ENCODE data around the gene UTP25.

Gene UTP25

GRCh38 chr1:209862391-209863356 is 34.9 kb downstream of the UTP25 start:
- Mint-ChIP-seq H3K27me3 (peaks cover 23 to 25% of the 10 kb centered on the region in 2 donors), H3K27ac (no peak overlapping the region), H3K4me1 (peaks cover 0 to 3% of the 10 kb centered on the region in 2 donors), H3K9me3 (peaks cover 4 to 6% of the 10 kb centered on the region in 2 donors), H3K4me3 (no peak overlapping the region), H3K36me3 (peaks cover 6 to 10% of the 10 kb centered on the region in 2 donors)
- ATAC-seq (replicated peaks) (no peak), DNase-seq (no peak)

- Mint-ChIP-seq H3K4me3 (no peak overlapping the region), H3K9me3 (peaks cover 4 to 6% of the 10 kb centered on the region in 2 donors), H3K27ac (no peak overlapping the region), H3K27me3 (peaks cover 24 to 27% of the 10 kb centered on the region in 2 donors), H3K4me1 (peaks cover 0 to 3% of the 10 kb centered on the region in 2 donors), H3K36me3 (peaks cover 0 to 3% of the 10 kb centered on the region in 2 donors)
- ATAC-seq (replicated peaks) = no peak
- DNase-seq = no peak
Measured at GRCh38 chr1:209863766-209864485, 36.2 kb downstream of the UTP25 start.

GRCh38 chr1:209866201-209866600 is 38.4 kb downstream of the UTP25 start:
- H3K4me1 Mint-ChIP-seq = peaks cover 0 to 1% of the 10 kb centered on the region in 2 donors
- peaks cover 34 to 35% of the 10 kb centered on the region in 2 donors for H3K27me3 Mint-ChIP-seq
- H3K36me3 Mint-ChIP-seq = peaks cover 0 to 3% of the 10 kb centered on the region in 2 donors
- DNase-seq = no peak
- H3K27ac Mint-ChIP-seq = no peak overlapping the region
- H3K9me3 Mint-ChIP-seq = peaks cover 4 to 6% of the 10 kb centered on the region in 2 donors
- no peak for ATAC-seq (replicated peaks)
- no peak overlapping the region for H3K4me3 Mint-ChIP-seq

- Mint-ChIP-seq H3K27me3 (peaks cover 26 to 34% of the 10 kb centered on the region in 2 donors), H3K4me1 (peaks cover 0 to 1% of the 10 kb centered on the region in 2 donors), H3K27ac (no peak overlapping the region), H3K9me3 (peaks cover 4 to 6% of the 10 kb centered on the region in 2 donors), H3K4me3 (no peak overlapping the region), H3K36me3 (peaks cover 0 to 3% of the 10 kb centered on the region in 2 donors)
- ATAC-seq (replicated peaks) (no peak), DNase-seq (no peak)
Measured at GRCh38 chr1:209869291-209870149, 41.7 kb downstream of the UTP25 start.

GRCh38 chr1:209870151-209870831 is 42.5 kb downstream of the UTP25 start:
- Mint-ChIP-seq H3K27ac (no peak overlapping the region), H3K4me3 (no peak overlapping the region), H3K27me3 (peaks cover 30% of the 10 kb centered on the region in 2 donors), H3K4me1 (peaks cover 0 to 1% of the 10 kb centered on the region in 2 donors), H3K9me3 (peaks cover 4 to 6% of the 10 kb centered on the region in 2 donors), H3K36me3 (peaks cover 0 to 3% of the 10 kb centered on the region in 2 donors)
- ATAC-seq (replicated peaks) = no peak
- no peak for DNase-seq

GRCh38 chr1:209871006-209871405 is 43.2 kb downstream of the UTP25 start:
- ATAC-seq (replicated peaks) = no peak
- Mint-ChIP-seq H3K9me3 (peaks cover 4 to 6% of the 10 kb centered on the region in 2 donors), H3K4me1 (peaks cover 0 to 1% of the 10 kb centered on the region in 2 donors), H3K27ac (no peak overlapping the region), H3K27me3 (peaks cover 29 to 30% of the 10 kb centered on the region in 2 donors), H3K36me3 (peaks cover 0 to 3% of the 10 kb centered on the region in 2 donors), H3K4me3 (no peak overlapping the region)
- no peak for DNase-seq

GRCh38 chr1:209871430-209871829 is 43.7 kb downstream of the UTP25 start:
- Mint-ChIP-seq H3K27me3 (peaks cover 26 to 30% of the 10 kb centered on the region in 2 donors), H3K27ac (no peak overlapping the region), H3K36me3 (peaks cover 0 to 3% of the 10 kb centered on the region in 2 donors), H3K4me3 (no peak overlapping the region), H3K4me1 (no peaks in the 10 kb centered on the region), H3K9me3 (peaks cover 4 to 5% of the 10 kb centered on the region in 2 donors)
- DNase-seq (no peak), ATAC-seq (replicated peaks) (no peak)

GRCh38 chr1:209873067-209873799 is 45.5 kb downstream of the UTP25 start:
- Mint-ChIP-seq H3K9me3 (no peaks in the 10 kb centered on the region), H3K27ac (no peak overlapping the region), H3K4me1 (no peaks in the 10 kb centered on the region), H3K27me3 (peaks cover 30 to 36% of the 10 kb centered on the region in 2 donors), H3K4me3 (no peak overlapping the region), H3K36me3 (no peaks in the 10 kb centered on the region)
- no peak for DNase-seq
- ATAC-seq (replicated peaks) = no peak

GRCh38 chr1:209875515-209875914 is 47.7 kb downstream of the UTP25 start:
- Mint-ChIP-seq H3K27ac (no peak overlapping the region), H3K4me1 (no peaks in the 10 kb centered on the region), H3K9me3 (no peaks in the 10 kb centered on the region), H3K4me3 (no peak overlapping the region), H3K27me3 (peaks cover 23 to 31% of the 10 kb centered on the region in 2 donors), H3K36me3 (no peaks in the 10 kb centered on the region)
- no peak for ATAC-seq (replicated peaks)
- DNase-seq = no peak

- H3K4me1 Mint-ChIP-seq = no peaks in the 10 kb centered on the region
- peaks cover 26% of the 10 kb centered on the region in 2 donors for H3K27me3 Mint-ChIP-seq
- no peaks in the 10 kb centered on the region for H3K9me3 Mint-ChIP-seq
- H3K36me3 Mint-ChIP-seq = no peaks in the 10 kb centered on the region
- H3K27ac Mint-ChIP-seq = no peak overlapping the region
- no peak for ATAC-seq (replicated peaks)
- no peak overlapping the region for H3K4me3 Mint-ChIP-seq
- DNase-seq = no peak
Measured at GRCh38 chr1:209876078-209876800, 48.5 kb downstream of the UTP25 start.

- H3K9me3 Mint-ChIP-seq = no peaks in the 10 kb centered on the region
- no peaks in the 10 kb centered on the region for H3K4me1 Mint-ChIP-seq
- DNase-seq (no peak), ATAC-seq (replicated peaks) (no peak)
- no peak overlapping the region for H3K27ac Mint-ChIP-seq
- peaks cover 20 to 31% of the 10 kb centered on the region in 2 donors for H3K27me3 Mint-ChIP-seq
- no peak overlapping the region for H3K4me3 Mint-ChIP-seq
- H3K36me3 Mint-ChIP-seq = no peaks in the 10 kb centered on the region
Measured at GRCh38 chr1:209877087-209877764, 49.5 kb downstream of the UTP25 start.

- Mint-ChIP-seq H3K27me3 (peaks cover 23 to 24% of the 10 kb centered on the region in 2 donors), H3K4me3 (no peak overlapping the region)
Measured at GRCh38 chr1:209878964-209879363, 51.2 kb downstream of the UTP25 start.

More at GRCh38 chr1:209878964-209879363, 51.2 kb downstream of the UTP25 start:
- DNase-seq (no peak), ATAC-seq (replicated peaks) (no peak)
- Mint-ChIP-seq H3K4me1 (no peaks in the 10 kb centered on the region), H3K36me3 (no peaks in the 10 kb centered on the region), H3K9me3 (no peaks in the 10 kb centered on the region), H3K27ac (no peak overlapping the region)

Data from stimulated activated naive B cell treated with anti-CD40 and anti-IgM and Interleukin-4, amounts not matched to agents 10 μg/mL and 1 μg/mL and 100 μg/mL, for 72 hours (primary cell).